Mesenchymal stem cell (in vitro differentiated cells and primary cell): ENCODE measurements around the gene TASOR2.

Experiments
- DNase-seq: peaks from one replicate; pipeline ENCODE4 v3.0.0-alpha.2; 2013
- H2AFZ ChIP-seq: one replicate; pipeline ENCODE4 v1.6.1; 2013; ENCODE audit warnings: low read depth, mild to moderate bottlenecking, control low read depth, inconsistent platforms, low read length, moderate library complexity
- H2AK5ac ChIP-seq: 2 replicates; pipeline ENCODE4 v1.6.1; 2013; ENCODE audit warnings: low read length, moderate library complexity, mild to moderate bottlenecking, inconsistent platforms; ENCODE audit not compliant: severe bottlenecking
- H2BK120ac ChIP-seq: one replicate; pipeline ENCODE4 v1.6.1; 2013; ENCODE audit warnings: low read depth, mild to moderate bottlenecking, inconsistent platforms, low read length, moderate library complexity
- H2BK12ac ChIP-seq, 2 experiments: one replicate each; pipeline ENCODE4 v1.6.1; 2013; ENCODE audit warnings: inconsistent platforms in 2 of 2, low read length in 2 of 2, mild to moderate bottlenecking in 2 of 2, moderate library complexity in 2 of 2, control low read depth in 1 of 2
- H2BK15ac ChIP-seq: one replicate; pipeline ENCODE4 v1.6.1; 2013; ENCODE audit warnings: mild to moderate bottlenecking, low read depth, inconsistent platforms; ENCODE audit not compliant: poor library complexity, severe bottlenecking
- H2BK5ac ChIP-seq: 2 replicates; pipeline ENCODE4 v1.6.1; 2013; ENCODE audit warnings: low read depth, mild to moderate bottlenecking, low read length, control low read depth, inconsistent platforms; ENCODE audit not compliant: poor library complexity, severe bottlenecking
- H3K14ac ChIP-seq, 2 experiments: one replicate each; pipeline ENCODE4 v1.6.1; 2013; ENCODE audit warnings: inconsistent platforms in 2 of 2, low read length in 2 of 2, control low read depth in 1 of 2, mild to moderate bottlenecking in 1 of 2, moderate library complexity in 1 of 2
- H3K18ac ChIP-seq, 2 experiments: one replicate each; pipeline ENCODE4 v1.6.1; 2013; ENCODE audit warnings: inconsistent platforms in 2 of 2, low read length in 2 of 2, control low read depth in 1 of 2, low read depth in 1 of 2, mild to moderate bottlenecking in 1 of 2
- H3K23ac ChIP-seq, 2 experiments: one replicate each; pipeline ENCODE4 v1.6.1; 2013; ENCODE audit warnings: inconsistent platforms in 2 of 2, low read length in 2 of 2, mild to moderate bottlenecking in 2 of 2, moderate library complexity in 2 of 2, control low read depth in 1 of 2
- H3K27ac ChIP-seq: 2 replicates; pipeline ENCODE4 v1.5.1; 2013; ENCODE audit warnings: mild to moderate bottlenecking, moderate library complexity, low read length, control low read depth, inconsistent platforms; ENCODE audit not compliant: poor library complexity, severe bottlenecking
- H3K27me3 ChIP-seq, 2 experiments: 2 replicates each; pipeline versions ENCODE4 v1.6.1 to v1.7.0; 2013; ENCODE audit warnings: low read length in 2 of 2, mild to moderate bottlenecking in 2 of 2, moderate library complexity in 2 of 2, control low read depth in 1 of 2, inconsistent platforms in 1 of 2; ENCODE audit not compliant: control insufficient read depth in 1 of 2, insufficient read depth in 1 of 2
- H3K36me3 ChIP-seq, 2 experiments: 2 replicates each; pipeline versions ENCODE4 v1.6.1 to v1.7.0; 2013; ENCODE audit warnings: low read length in 2 of 2, control low read depth in 1 of 2, inconsistent platforms in 1 of 2, low read depth in 1 of 2, mild to moderate bottlenecking in 1 of 2; ENCODE audit not compliant: insufficient read depth in 2 of 2, control insufficient read depth in 1 of 2
- H3K4ac ChIP-seq, 2 experiments: one replicate each; pipeline ENCODE4 v1.6.1; 2013; ENCODE audit warnings: inconsistent platforms in 2 of 2, low read length in 2 of 2, mild to moderate bottlenecking in 2 of 2, moderate library complexity in 2 of 2, control low read depth in 1 of 2, low read depth in 1 of 2
- H3K4me1 ChIP-seq: 2 replicates; pipeline ENCODE4 v1.6.1; 2013; ENCODE audit warnings: low read depth, low read length, control low read depth; ENCODE audit not compliant: control insufficient read depth, insufficient read depth
- H3K4me2 ChIP-seq: 2 replicates; pipeline ENCODE4 v1.6.1; 2013; ENCODE audit warnings: low read length, mild to moderate bottlenecking, inconsistent platforms; ENCODE audit not compliant: poor library complexity, severe bottlenecking
- H3K4me3 ChIP-seq, 2 experiments: 2 replicates each; pipeline versions ENCODE4 v1.5.1 to v1.7.0; 2013; ENCODE audit warnings: low read length in 2 of 2, mild to moderate bottlenecking in 2 of 2, control low read depth in 1 of 2, low read depth in 1 of 2; ENCODE audit not compliant: insufficient read depth in 1 of 2
- H3K79me1 ChIP-seq: replicated peaks from 2 replicates; pipeline ENCODE4 v1.6.1; 2013; ENCODE audit warnings: mild to moderate bottlenecking, control low read depth, low read length, inconsistent platforms; ENCODE audit not compliant: poor library complexity, severe bottlenecking
- H3K9ac ChIP-seq: 2 replicates; pipeline ENCODE4 v1.7.0; 2013; ENCODE audit warnings: mild to moderate bottlenecking, low read length, moderate library complexity
- H3K9me3 ChIP-seq: 2 replicates; pipeline ENCODE4 v1.7.0; 2013; ENCODE audit warnings: mild to moderate bottlenecking, low read length; ENCODE audit not compliant: control insufficient read depth
- H4K8ac ChIP-seq: one replicate; pipeline ENCODE4 v1.6.1; 2013; ENCODE audit warnings: inconsistent platforms, mild to moderate bottlenecking, low read length, moderate library complexity
- H4K91ac ChIP-seq: one replicate; pipeline ENCODE4 v1.6.1; 2013; ENCODE audit warnings: mild to moderate bottlenecking, low read length, inconsistent platforms
- WGBS: methylation state at CpG from one replicate; pipeline ENCODE4 v1.1.7; 2013; ENCODE audit warnings: mixed read lengths; 5-methylcytosine and 5-hydroxymethylcytosine counted together

Gene TASOR2

GRCh38 chr10:5678397-5679036, 6.1 kb upstream of the TASOR2 start:
- Histone ChIP-seq H2AK5ac (no peak overlapping the region), H2BK12ac (no peak overlapping the region), H2BK120ac (peak overlapping the region; percentile 34), H3K36me3 (no peaks in the 10 kb centered on the region), H3K27me3 (peaks cover 0 to 20% of the 10 kb centered on the region in 2 experiments), H3K9me3 (peaks cover 7% of the 10 kb centered on the region), H4K8ac (no peak overlapping the region), H3K79me1 (no peaks in the 10 kb centered on the region), H2AFZ (no peak overlapping the region), H4K91ac (no peak overlapping the region), H3K23ac (no peak overlapping the region), H3K4me3 (no peak overlapping the region), H3K4me1 (peaks cover 1% of the 10 kb centered on the region), H2BK5ac (no peak overlapping the region), H3K18ac (no peak overlapping the region), H3K14ac (no peak overlapping the region), H3K4ac (no peak overlapping the region), H3K27ac (no peak overlapping the region), H2BK15ac (no peak overlapping the region), H3K9ac (no peak overlapping the region), H3K4me2 (no peak overlapping the region)
- DNase-seq = no peak
- WGBS = 55% methylated on average over 7 of the region's 9 CpGs

GRCh38 chr10:5679037-5679435, 5.6 kb upstream of the TASOR2 start:
- Histone ChIP-seq H4K91ac (no peak overlapping the region), H2AK5ac (no peak overlapping the region), H3K9me3 (peaks cover 7% of the 10 kb centered on the region), H3K4ac (no peak overlapping the region), H3K36me3 (no peaks in the 10 kb centered on the region), H3K79me1 (no peaks in the 10 kb centered on the region), H3K27me3 (peaks cover 0 to 20% of the 10 kb centered on the region in 2 experiments), H2BK12ac (no peak overlapping the region), H3K4me3 (no peak overlapping the region), H3K4me1 (peaks cover 1% of the 10 kb centered on the region), H3K23ac (no peak overlapping the region), H3K18ac (no peak overlapping the region), H3K4me2 (no peak overlapping the region), H3K9ac (no peak overlapping the region), H3K27ac (no peak overlapping the region), H2BK5ac (no peak overlapping the region), H2BK120ac (no peak overlapping the region), H3K14ac (no peak overlapping the region), H2AFZ (no peak overlapping the region), H2BK15ac (no peak overlapping the region), H4K8ac (no peak overlapping the region)
- 83% methylated on average over 1 of the region's 3 CpGs for WGBS
- no peak for DNase-seq

- H3K27ac ChIP-seq = no peak overlapping the region
- H3K14ac ChIP-seq = no peak overlapping the region
- H3K79me1 ChIP-seq = no peaks in the 10 kb centered on the region
- 82% methylated on average over 1 of the region's 2 CpGs for WGBS
- no peak overlapping the region for H2AFZ ChIP-seq
- H2BK5ac ChIP-seq = no peak overlapping the region
- H3K4me2 ChIP-seq = no peak overlapping the region
- H2BK120ac ChIP-seq = no peak overlapping the region
- no peak overlapping the region for H3K4me3 ChIP-seq
- H4K91ac ChIP-seq = no peak overlapping the region
- no peak overlapping the region for H3K4ac ChIP-seq
- no peak overlapping the region for H4K8ac ChIP-seq
- no peaks in the 10 kb centered on the region for H3K36me3 ChIP-seq
- no peak overlapping the region for H2BK15ac ChIP-seq
- H3K27me3 ChIP-seq = peaks cover 0 to 20% of the 10 kb centered on the region in 2 experiments
- peak; percentile 43 for DNase-seq
- H2AK5ac ChIP-seq = no peak overlapping the region
- peak overlapping the region; percentile 37 for H3K9ac ChIP-seq
- H3K4me1 ChIP-seq = peaks cover 1% of the 10 kb centered on the region
- no peak overlapping the region for H3K23ac ChIP-seq
- H2BK12ac ChIP-seq = no peak overlapping the region
- no peak overlapping the region for H3K18ac ChIP-seq
- peaks cover 4% of the 10 kb centered on the region for H3K9me3 ChIP-seq
These were observed 5.0 kb upstream of the TASOR2 start for GRCh38 chr10:5679606-5680005.

- no peak overlapping the region for H2BK15ac ChIP-seq
- no peak overlapping the region for H2AFZ ChIP-seq
- H3K4ac ChIP-seq = no peak overlapping the region
- H2BK120ac ChIP-seq = no peak overlapping the region
- peaks cover 1% of the 10 kb centered on the region for H3K4me1 ChIP-seq
- H4K91ac ChIP-seq = no peak overlapping the region
- no peak overlapping the region for H3K27ac ChIP-seq
- H4K8ac ChIP-seq = no peak overlapping the region
- no peak overlapping the region for H3K9ac ChIP-seq
- no peak for DNase-seq
- H3K18ac ChIP-seq = no peak overlapping the region
- H2BK12ac ChIP-seq = no peak overlapping the region
- no peak overlapping the region for H3K23ac ChIP-seq
- no peaks in the 10 kb centered on the region for H3K36me3 ChIP-seq
- no peaks in the 10 kb centered on the region for H3K79me1 ChIP-seq
- H3K4me2 ChIP-seq = no peak overlapping the region
- no peak overlapping the region for H3K14ac ChIP-seq
- no peak overlapping the region for H2AK5ac ChIP-seq
- WGBS = 88% methylated on average over 5 of the region's 5 CpGs
- no peaks in the 10 kb centered on the region for H3K9me3 ChIP-seq
- no peak overlapping the region for H3K4me3 ChIP-seq
- H2BK5ac ChIP-seq = no peak overlapping the region
- peaks cover 0 to 17% of the 10 kb centered on the region in 2 experiments for H3K27me3 ChIP-seq
These were observed 2.7 kb upstream of the TASOR2 start for GRCh38 chr10:5681930-5682329.
